Stimulated activated CD8-positive, alpha-beta memory T cell treated with anti-CD3 and anti-CD28 coated beads, Interleukin-12 subunit alpha, Interleukin-12 subunit beta, amount 100 ng/mL, for 4 hours (primary cell): Measurements from ENCODE around the gene ABHD12B.
"Not testable (repeated sequence)": the region's sequence is repeated elsewhere in the genome, so short reads cannot be mapped to it uniquely, and the experiment has no call there.

Source experiments
- DNase-seq: peaks from one replicate; pipeline ENCODE4 v3.0.0-alpha.2; 2020; ENCODE audit warnings: low read depth

Gene ABHD12B

GRCh38 chr14:50897005-50897404, 25.2 kb downstream of the ABHD12B start:
- not testable (repeated sequence) for DNase-seq

GRCh38 chr14:50897658-50898175, 25.9 kb downstream of the ABHD12B start:
- no peak for DNase-seq

GRCh38 chr14:50901361-50901760, 29.5 kb downstream of the ABHD12B start:
- DNase-seq, result no peak

GRCh38 chr14:50904719-50905118, 32.9 kb downstream of the ABHD12B start:
- DNase-seq, result no peak

- DNase-seq, result no peak
These were observed 34.6 kb downstream of the ABHD12B start for GRCh38 chr14:50906326-50907065.

- DNase-seq, result no peak
These were observed 38.9 kb downstream of the ABHD12B start for GRCh38 chr14:50910495-50911420.

GRCh38 chr14:50917449-50917848, 45.6 kb downstream of the ABHD12B start:
- DNase-seq, result no peak

GRCh38 chr14:50919524-50919923, 47.7 kb downstream of the ABHD12B start:
- DNase-seq, result not testable (repeated sequence)

GRCh38 chr14:50920482-50921230, 48.8 kb downstream of the ABHD12B start:
- DNase-seq, result no peak

- DNase-seq, result no peak
These were observed 51.0 kb downstream of the ABHD12B start for GRCh38 chr14:50922803-50923202.

GRCh38 chr14:50924236-50924635, 52.4 kb downstream of the ABHD12B start:
- no peak for DNase-seq

- DNase-seq, result no peak
These were observed 53.0 kb downstream of the ABHD12B start for GRCh38 chr14:50924843-50925242.

GRCh38 chr14:50926851-50927386, 55.1 kb downstream of the ABHD12B start:
- DNase-seq, result no peak

- DNase-seq, result no peak
These were observed 56.3 kb downstream of the ABHD12B start for GRCh38 chr14:50928002-50928635.

GRCh38 chr14:50929506-50929905, 57.7 kb downstream of the ABHD12B start:
- DNase-seq, result no peak

- DNase-seq, result no peak
These were observed 59.7 kb downstream of the ABHD12B start for GRCh38 chr14:50931559-50931958.

- no peak for DNase-seq
These were observed 60.3 kb downstream of the ABHD12B start for GRCh38 chr14:50932156-50932555.

- DNase-seq, result no peak
These were observed 61.0 kb downstream of the ABHD12B start for GRCh38 chr14:50932592-50933495.

GRCh38 chr14:50935126-50936015, 63.5 kb downstream of the ABHD12B start:
- no peak for DNase-seq
